Naive thymus-derived CD8-positive, alpha-beta T cell (primary cell): ENCODE results near the gene HDAC10. TPM values are rescaled to one million over a fixed set of nuclear protein-coding genes. Genes with fewer than 3 reads are reported as not detected.
A peak's percentile ranks its signal among the peaks of the same experiment; 100 is the strongest.

ENCODE experiments used
- ATAC-seq, 2 donors: fragments of 150-1000 bp; cut with Tn5 transposase in 1 of 2; sonication (Bioruptor Pico), chemical (Tn5 transposase) in 1 of 2; 1 replicate in 1 of 2; 2 replicates in 1 of 2; pipeline ENCODE4 v1.10.0; 2021; ENCODE audit warnings: mild to moderate bottlenecking in 2 of 2, moderate library complexity in 2 of 2
- POLR2A ChIA-PET: fragments of 350-600 bp; sonication (Branson Sonifier 250); formaldehyde crosslinking; loops from one replicate; lab custom pipeline; 2021; ENCODE audit warnings: antibody characterized with exemption; lab: Charles Lee
- DNase-seq, 10 donors: peaks; one replicate each; pipeline versions ENCODE4 v3.0.0 to v3.0.0-alpha.2; 2020 to 2022
- H3K27ac Mint-ChIP-seq, 10 donors: one replicate each; pipeline ENCODE4 v1.8.0; 2020 to 2022; ENCODE audit warnings: mild to moderate bottlenecking in 10 of 10, mixed read lengths in 10 of 10, moderate library complexity in 4 of 10, inconsistent platforms in 1 of 10
- H3K27me3 Mint-ChIP-seq, 5 donors: one replicate each; pipeline ENCODE4 v1.8.0; 2021 to 2022; ENCODE audit warnings: mixed read lengths in 5 of 5
- H3K36me3 Mint-ChIP-seq, 3 donors: one replicate each; pipeline ENCODE4 v1.8.0; 2020 to 2022; ENCODE audit warnings: mixed read lengths in 3 of 3, mild to moderate bottlenecking in 2 of 3, inconsistent platforms in 1 of 3
- H3K4me1 Mint-ChIP-seq, 4 donors: one replicate each; pipeline ENCODE4 v1.8.0; 2021 to 2022; ENCODE audit warnings: mixed read lengths in 4 of 4
- H3K4me3 Mint-ChIP-seq, 10 donors: one replicate each; pipeline ENCODE4 v1.8.0; 2020 to 2022; ENCODE audit warnings: mild to moderate bottlenecking in 10 of 10, mixed read lengths in 10 of 10, moderate library complexity in 6 of 10, inconsistent platforms in 1 of 10
- H3K9me3 Mint-ChIP-seq, 9 donors: one replicate each; pipeline ENCODE4 v1.8.0; 2020 to 2022; ENCODE audit warnings: mixed read lengths in 9 of 9, mild to moderate bottlenecking in 3 of 9, inconsistent platforms in 1 of 9, moderate library complexity in 1 of 9
- polyA plus RNA-seq, 3 donors: library from polyadenylated mRNA; unstranded; fragments of 300-500 nt; fragmentation: Illumina TruSeq; gene quantifications; one replicate each; pipeline ENCODE4 v1.2.3, GENCODE V29; 2021
- total RNA-seq, 8 experiments: library from RNA in 2 of 8; stranded (reverse) in 2 of 8; gene quantifications; one replicate each; pipeline ENCODE4 v1.2.3 and lab custom pipeline; 2021 to 2026

The HDAC10 gene
- total and polyA plus RNA-seq, 5 experiments from 2014 or later: 5.4 to 114 (median 7.8) TPM

GRCh38 chr22:50256258-50256862, 5.3 kb upstream of the HDAC10 start:
- no peak overlapping the region for H3K27ac Mint-ChIP-seq
- no peak overlapping the region for H3K4me3 Mint-ChIP-seq
- ATAC-seq (no peak), DNase-seq (no peak)
- peaks cover 0 to 2% (median 0%) of the 10 kb centered on the region in 3 donors for H3K36me3 Mint-ChIP-seq
- peaks cover 0 to 2% (median 0%) of the 10 kb centered on the region in 4 donors for H3K4me1 Mint-ChIP-seq
- no peaks in the 10 kb centered on the region for H3K9me3 Mint-ChIP-seq
- H3K27me3 Mint-ChIP-seq: peaks cover 0 to 12% (median 6%) of the 10 kb centered on the region in 5 donors
- POLR2A ChIA-PET: interaction anchor here (0.8 kb wide), 1 partner anchor 71 kb away, joined by 3 read pairs; no protein-coding TSS in a partner anchor

GRCh38 chr22:50255607-50256006, 4.5 kb upstream of the HDAC10 start:
- Mint-ChIP-seq H3K27me3 (peaks cover 0 to 12% (median 6%) of the 10 kb centered on the region in 5 donors), H3K27ac (no peak overlapping the region), H3K36me3 (peaks cover 0 to 2% (median 0%) of the 10 kb centered on the region in 3 donors), H3K9me3 (no peaks in the 10 kb centered on the region), H3K4me3 (no peak overlapping the region), H3K4me1 (peaks cover 0 to 4% (median 1%) of the 10 kb centered on the region in 4 donors)
- ATAC-seq: no peak
- DNase-seq: no peak
- POLR2A ChIA-PET: interaction anchor here (0.8 kb wide), 1 partner anchor 72 kb away, joined by 3 read pairs; no protein-coding TSS in a partner anchor

- peaks cover 0 to 8% (median 2%) of the 10 kb centered on the region in 4 donors for H3K4me1 Mint-ChIP-seq
- no peak overlapping the region for H3K4me3 Mint-ChIP-seq
- POLR2A ChIA-PET: no interaction called here
- no peak overlapping the region for H3K27ac Mint-ChIP-seq
- DNase-seq: no peak
- peaks cover 0 to 12% (median 4%) of the 10 kb centered on the region in 5 donors for H3K27me3 Mint-ChIP-seq
- H3K9me3 Mint-ChIP-seq: no peaks in the 10 kb centered on the region
- ATAC-seq: no peak
- peaks cover 0 to 2% (median 0%) of the 10 kb centered on the region in 3 donors for H3K36me3 Mint-ChIP-seq
These were observed 4.0 kb upstream of the HDAC10 start for GRCh38 chr22:50255099-50255498.

- ATAC-seq (no peak), DNase-seq (no peak)
- Mint-ChIP-seq H3K4me1 (peaks cover 0 to 13% (median 4%) of the 10 kb centered on the region in 4 donors), H3K27me3 (peaks cover 0 to 4% (median 3%) of the 10 kb centered on the region in 5 donors), H3K36me3 (peaks cover 0 to under 1% (median 0%) of the 10 kb centered on the region in 3 donors), H3K4me3 (no peak overlapping the region), H3K27ac (no peak overlapping the region), H3K9me3 (no peaks in the 10 kb centered on the region)
- POLR2A ChIA-PET: no interaction called here
These were observed 2.9 kb upstream of the HDAC10 start for GRCh38 chr22:50253941-50254340.

- DNase-seq (no peak), ATAC-seq (no peak)
- Mint-ChIP-seq H3K9me3 (no peaks in the 10 kb centered on the region), H3K4me3 (no peak overlapping the region), H3K27me3 (no peaks in the 10 kb centered on the region), H3K36me3 (no peaks in the 10 kb centered on the region), H3K4me1 (peaks cover 0 to 13% (median 4%) of the 10 kb centered on the region in 4 donors), H3K27ac (peak overlapping the region in 3 of 10 donors; percentile 25 to 49 (median 36))
- POLR2A ChIA-PET: interaction anchor here (1.2 to 3.2 kb wide), 5 partner anchors 13 to 368 kb away, joined by 3 to 23 read pairs (median 15); partner anchors contain the start of genes DENND6B and SCO2
These were observed 2.2 kb upstream of the HDAC10 start for GRCh38 chr22:50253046-50253915.

- DNase-seq: peak; percentile 57 to 86 (median 70)
- peak; percentile 72 to 80 for ATAC-seq
- Mint-ChIP-seq H3K36me3 (peaks cover 0 to 4% (median under 1%) of the 10 kb centered on the region in 3 donors), H3K9me3 (no peaks in the 10 kb centered on the region), H3K27me3 (no peaks in the 10 kb centered on the region), H3K4me1 (peaks cover 0 to 20% (median 6%) of the 10 kb centered on the region in 4 donors), H3K27ac (peak overlapping the region in 9 of 10 donors; percentile 23 to 83 (median 43)), H3K4me3 (peak overlapping the region; percentile 52 to 83 (median 70))
- POLR2A ChIA-PET: interaction anchor here (0.9 to 3.2 kb wide), 12 partner anchors 9 to 369 kb away, joined by 3 to 23 read pairs (median 7); partner anchors contain the start of genes DENND6B and SCO2
These were observed 1.3 kb upstream of the HDAC10 start for GRCh38 chr22:50252082-50253045.

GRCh38 chr22:50251477-50252081, 514 bp upstream of the HDAC10 start:
- POLR2A ChIA-PET: interaction anchor here (0.6 to 3.2 kb wide), 19 partner anchors 9 to 370 kb away, joined by 3 to 23 read pairs (median 5); partner anchors contain the start of genes DENND6B and SCO2
- peaks cover 0 to 23% (median 7%) of the 10 kb centered on the region in 4 donors for H3K4me1 Mint-ChIP-seq
- DNase-seq (peak in 2 of 10 donors; percentile 12 to 37), ATAC-seq (peak; percentile 25 to 37)
- H3K27me3 Mint-ChIP-seq: no peaks in the 10 kb centered on the region
- H3K9me3 Mint-ChIP-seq: no peaks in the 10 kb centered on the region
- peaks cover 0 to 7% (median 2%) of the 10 kb centered on the region in 3 donors for H3K36me3 Mint-ChIP-seq
- peak overlapping the region in 5 of 10 donors; percentile 34 to 83 (median 74) for H3K27ac Mint-ChIP-seq
- peak overlapping the region in 9 of 10 donors; percentile 52 to 80 (median 67) for H3K4me3 Mint-ChIP-seq

GRCh38 chr22:50250249-50250554, 863 bp downstream of the HDAC10 start:
- peaks cover 0 to 29% (median 7%) of the 10 kb centered on the region in 4 donors for H3K4me1 Mint-ChIP-seq
- POLR2A ChIA-PET: interaction anchor here (0.5 to 3.2 kb wide), 15 partner anchors 13 to 371 kb away, joined by 3 to 23 read pairs (median 4); partner anchors contain the start of genes DENND6B, LMF2, NCAPH2 and SCO2
- peak overlapping the region in 3 of 10 donors; percentile 53 to 73 (median 63) for H3K27ac Mint-ChIP-seq
- no peak for DNase-seq
- ATAC-seq: no peak
- peak overlapping the region; percentile 60 to 87 (median 77) for H3K4me3 Mint-ChIP-seq
- peaks cover 0 to 7% (median 2%) of the 10 kb centered on the region in 3 donors for H3K36me3 Mint-ChIP-seq
- H3K27me3 Mint-ChIP-seq: no peaks in the 10 kb centered on the region
- H3K9me3 Mint-ChIP-seq: no peaks in the 10 kb centered on the region

- Mint-ChIP-seq H3K4me1 (peaks cover 3 to 32% (median 12%) of the 10 kb centered on the region in 4 donors), H3K36me3 (peaks cover 0 to 10% (median 4%) of the 10 kb centered on the region in 3 donors), H3K9me3 (no peaks in the 10 kb centered on the region), H3K27ac (peak overlapping the region in 1 of 10 donors; percentile 63), H3K27me3 (no peaks in the 10 kb centered on the region), H3K4me3 (peak overlapping the region in 8 of 10 donors; percentile 70 to 87 (median 78))
- POLR2A ChIA-PET: interaction anchor here (0.5 to 2.3 kb wide), 6 partner anchors 59 to 305 kb away, joined by 3 to 20 read pairs (median 3); partner anchors contain the start of genes LMF2 and NCAPH2
- ATAC-seq (no peak), DNase-seq (no peak)
These were observed 1.5 kb downstream of the HDAC10 start for GRCh38 chr22:50249341-50250248.
